Measurements from ENCODE around the gene CLOCK.
"Not testable (repeated sequence)": the region's sequence is repeated elsewhere in the genome, so short reads cannot be mapped to it uniquely, and the experiment has no call there.

Gene CLOCK, protein sequence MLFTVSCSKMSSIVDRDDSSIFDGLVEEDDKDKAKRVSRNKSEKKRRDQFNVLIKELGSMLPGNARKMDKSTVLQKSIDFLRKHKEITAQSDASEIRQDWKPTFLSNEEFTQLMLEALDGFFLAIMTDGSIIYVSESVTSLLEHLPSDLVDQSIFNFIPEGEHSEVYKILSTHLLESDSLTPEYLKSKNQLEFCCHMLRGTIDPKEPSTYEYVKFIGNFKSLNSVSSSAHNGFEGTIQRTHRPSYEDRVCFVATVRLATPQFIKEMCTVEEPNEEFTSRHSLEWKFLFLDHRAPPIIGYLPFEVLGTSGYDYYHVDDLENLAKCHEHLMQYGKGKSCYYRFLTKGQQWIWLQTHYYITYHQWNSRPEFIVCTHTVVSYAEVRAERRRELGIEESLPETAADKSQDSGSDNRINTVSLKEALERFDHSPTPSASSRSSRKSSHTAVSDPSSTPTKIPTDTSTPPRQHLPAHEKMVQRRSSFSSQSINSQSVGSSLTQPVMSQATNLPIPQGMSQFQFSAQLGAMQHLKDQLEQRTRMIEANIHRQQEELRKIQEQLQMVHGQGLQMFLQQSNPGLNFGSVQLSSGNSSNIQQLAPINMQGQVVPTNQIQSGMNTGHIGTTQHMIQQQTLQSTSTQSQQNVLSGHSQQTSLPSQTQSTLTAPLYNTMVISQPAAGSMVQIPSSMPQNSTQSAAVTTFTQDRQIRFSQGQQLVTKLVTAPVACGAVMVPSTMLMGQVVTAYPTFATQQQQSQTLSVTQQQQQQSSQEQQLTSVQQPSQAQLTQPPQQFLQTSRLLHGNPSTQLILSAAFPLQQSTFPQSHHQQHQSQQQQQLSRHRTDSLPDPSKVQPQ

DNA sequence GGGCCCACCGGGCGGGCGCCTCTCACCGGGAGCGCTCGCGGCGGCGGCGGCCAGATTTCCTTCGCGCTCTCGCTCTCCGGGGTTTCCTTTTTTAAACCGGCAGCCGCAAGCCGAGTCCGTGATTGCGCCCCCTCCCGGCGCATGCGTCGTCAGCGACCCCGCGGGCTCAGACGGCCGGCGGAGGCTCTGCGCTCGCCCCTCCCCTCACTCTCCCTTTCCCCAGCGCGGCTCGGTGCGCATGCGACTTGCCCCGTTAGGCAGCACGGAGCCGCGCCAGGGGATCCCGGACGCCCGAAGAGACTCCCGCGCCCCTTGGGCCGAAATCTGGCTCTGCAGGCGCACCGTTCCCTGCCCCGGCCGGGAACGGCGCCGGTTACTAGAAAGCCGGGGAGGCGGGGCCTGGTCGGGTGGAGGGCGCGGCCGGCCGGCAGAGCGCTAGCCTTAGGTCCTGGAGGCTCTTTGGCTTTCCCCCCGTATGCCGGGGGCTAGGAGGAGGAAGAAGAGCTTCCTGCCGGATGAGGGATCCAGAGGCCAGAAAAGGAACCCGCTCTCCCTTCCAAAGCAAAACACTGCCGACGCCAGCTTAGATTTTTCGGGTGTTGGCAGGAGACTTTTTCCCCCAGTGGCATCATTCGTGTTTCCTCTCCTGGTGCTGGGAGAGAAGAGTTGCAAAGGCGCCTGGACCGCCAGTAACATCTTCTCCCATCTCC is at the start of gene CLOCK:
TSS of gene CLOCK (minus strand) at position 154 of the 710 bp plus-strand sequence. CDS start 64,124 bp downstream, outside the sequence.
- DNase-seq = peak; percentile 80 to 86

DNA sequence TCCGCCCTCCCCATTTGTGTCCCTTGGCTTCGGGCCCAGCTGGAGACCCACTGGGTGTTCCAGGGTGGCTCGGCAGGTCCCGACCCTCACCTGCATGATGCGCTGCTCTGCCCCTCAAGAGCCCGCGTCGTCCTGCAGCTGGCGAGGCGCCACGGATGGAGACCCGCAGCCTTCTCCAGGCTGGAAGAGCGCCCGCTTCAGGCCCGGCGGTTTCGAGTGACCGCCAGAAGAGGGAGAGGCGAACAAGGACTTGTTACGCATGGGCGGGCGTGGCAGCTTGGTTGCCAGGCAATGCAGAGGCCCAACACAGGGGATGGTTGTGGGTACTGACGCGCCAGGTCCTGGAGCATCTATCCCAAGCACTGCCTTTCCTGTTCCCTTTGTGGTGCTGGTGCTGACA is 45.3 kb upstream of the CLOCK start, which contains the start of gene PDCL2:
TSS of gene PDCL2 (minus strand) at position 232 of the 400 bp plus-strand sequence. CDS start at position 96, 136 bp downstream.
- no peak for DNase-seq

GRCh38 chr4:55588160-55588559 is 41.5 kb upstream of the CLOCK start:
- DNase-seq = no peak

GRCh38 chr4:55582773-55583172 is 36.1 kb upstream of the CLOCK start:
- DNase-seq = not testable (repeated sequence)

GRCh38 chr4:55578341-55579010 is 31.8 kb upstream of the CLOCK start:
- DNase-seq = no peak

DNA sequence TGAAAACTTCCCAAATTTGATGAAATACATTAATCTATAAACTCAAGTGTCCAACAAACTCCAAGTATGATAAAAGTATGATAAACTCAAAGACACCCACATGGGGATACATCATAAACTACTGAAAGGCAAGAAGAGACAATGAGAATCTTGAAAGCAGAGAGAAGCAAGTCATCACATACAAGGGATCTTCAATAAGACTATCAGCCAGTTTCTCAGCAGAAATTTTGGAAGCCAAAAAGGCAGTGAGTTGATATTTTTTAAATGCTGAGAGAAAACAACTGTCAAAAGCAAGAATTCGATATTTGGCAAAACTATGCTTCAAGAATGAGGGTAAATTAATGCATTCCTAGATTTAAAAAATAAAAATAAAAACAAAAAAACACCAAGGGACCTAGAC is 28.8 kb upstream of the CLOCK start:
- DNase-seq = no peak

DNA sequence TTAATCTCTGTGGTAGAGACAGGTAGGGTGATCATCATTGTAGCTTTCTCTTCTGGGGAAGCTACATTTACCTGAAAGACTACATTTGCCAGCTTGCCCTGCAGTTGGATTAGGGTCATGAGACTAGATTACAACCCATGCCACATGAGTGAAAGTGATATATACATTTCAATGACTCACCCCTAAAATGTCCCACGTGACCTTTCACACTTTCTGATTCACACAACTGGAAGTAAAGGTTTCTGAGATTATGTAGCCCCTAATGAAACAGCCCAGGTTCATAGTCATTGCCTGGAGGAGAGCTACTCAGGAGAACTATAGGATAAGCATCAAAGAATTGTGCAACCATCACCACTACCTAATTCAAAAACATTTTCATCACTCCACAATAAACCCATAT is 27.5 kb upstream of the CLOCK start:
- DNase-seq = no peak

GRCh38 chr4:55571806-55572205 is 25.1 kb upstream of the CLOCK start:
- no peak for DNase-seq

- DNase-seq = no peak
Measured at GRCh38 chr4:55568905-55569504, 22.3 kb upstream of the CLOCK start.

GRCh38 chr4:55561889-55562288 is 15.2 kb upstream of the CLOCK start:
- no peak for DNase-seq

DNA sequence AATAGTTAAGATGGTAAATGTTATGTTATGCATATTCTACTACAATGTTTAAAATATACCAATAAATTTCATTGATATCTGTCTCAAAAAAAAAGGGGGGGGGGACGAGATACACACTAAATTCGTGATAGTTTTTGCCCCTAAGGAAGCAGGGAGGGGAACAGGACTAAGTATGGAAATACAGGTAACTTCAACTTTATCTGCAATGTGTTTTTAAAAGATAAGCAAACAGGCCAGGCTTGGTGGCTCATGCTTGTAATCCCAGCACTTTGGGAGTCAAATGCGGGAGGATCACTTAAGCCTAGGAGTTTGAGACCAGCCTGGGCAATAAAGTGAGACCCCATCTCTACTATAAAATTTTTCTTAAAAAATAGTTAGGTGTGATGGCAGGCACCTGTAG is 13.4 kb upstream of the CLOCK start:
- no peak for DNase-seq

DNA sequence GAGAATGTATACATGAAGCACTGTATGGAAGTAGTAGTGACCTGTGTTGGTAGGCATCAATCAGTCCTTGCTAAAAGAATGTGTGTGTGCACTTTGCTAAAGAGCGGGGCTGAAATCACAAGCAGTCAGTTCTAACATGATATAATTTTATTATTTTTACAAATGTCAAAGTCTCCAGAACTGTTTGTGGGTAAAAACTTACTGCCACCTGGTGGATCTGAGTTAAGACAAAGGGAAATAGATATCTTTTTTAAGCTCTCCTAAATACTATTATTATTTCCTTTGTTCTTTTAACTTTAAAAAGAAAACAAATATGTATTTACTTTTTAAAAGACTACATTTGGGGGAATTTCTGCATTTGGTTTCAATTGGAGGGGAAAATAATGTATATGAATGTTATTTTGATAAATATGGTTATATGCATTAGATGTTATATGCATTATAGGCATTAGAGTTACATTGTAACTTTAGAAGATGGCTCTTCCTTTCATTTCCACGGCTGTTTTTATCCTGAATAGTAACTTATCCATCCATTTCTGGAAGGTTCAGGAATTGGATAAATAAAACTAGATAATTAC is 7.8 kb upstream of the CLOCK start:
- peak in 1 of 2 donors; percentile 11 for DNase-seq

DNA sequence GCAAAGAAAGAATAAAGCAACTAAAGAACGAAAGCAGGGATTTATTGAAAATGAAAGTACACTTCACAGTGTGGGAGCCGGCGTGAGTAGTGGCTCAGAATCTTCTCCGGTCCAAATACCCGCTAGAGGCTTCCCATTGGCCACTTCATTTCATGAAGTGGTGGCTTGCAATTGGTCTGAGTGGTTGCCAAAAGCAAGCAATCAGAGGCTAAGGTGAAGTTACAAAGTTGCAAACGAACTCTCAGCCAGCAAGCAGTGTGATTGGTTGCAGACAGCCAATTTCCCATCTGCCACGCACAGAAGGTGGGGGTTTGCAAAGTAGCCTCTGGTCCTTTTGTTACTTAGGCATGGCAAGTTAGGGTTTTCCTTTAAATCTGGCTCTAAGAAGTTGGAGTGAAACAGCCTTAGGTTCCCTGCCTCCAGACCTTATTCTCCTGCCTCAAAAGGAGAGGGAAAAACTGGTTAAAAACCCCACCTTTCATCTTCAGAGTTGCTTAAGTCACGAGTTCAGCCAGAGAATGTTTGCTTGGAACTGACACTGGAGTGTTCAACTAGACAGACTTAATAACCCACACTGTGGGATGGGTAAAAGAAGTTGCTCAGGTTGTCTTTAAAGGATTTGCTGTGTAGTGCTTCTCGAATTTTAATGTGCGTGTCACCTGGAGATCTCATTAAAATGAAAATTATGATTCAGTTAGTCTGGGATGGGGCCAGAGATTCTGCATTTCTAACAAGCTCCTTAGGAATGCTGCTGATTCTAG is 6.9 kb upstream of the CLOCK start:
- no peak for DNase-seq

- DNase-seq = not testable (repeated sequence)
Measured at GRCh38 chr4:55551964-55552363, 5.3 kb upstream of the CLOCK start.

DNA sequence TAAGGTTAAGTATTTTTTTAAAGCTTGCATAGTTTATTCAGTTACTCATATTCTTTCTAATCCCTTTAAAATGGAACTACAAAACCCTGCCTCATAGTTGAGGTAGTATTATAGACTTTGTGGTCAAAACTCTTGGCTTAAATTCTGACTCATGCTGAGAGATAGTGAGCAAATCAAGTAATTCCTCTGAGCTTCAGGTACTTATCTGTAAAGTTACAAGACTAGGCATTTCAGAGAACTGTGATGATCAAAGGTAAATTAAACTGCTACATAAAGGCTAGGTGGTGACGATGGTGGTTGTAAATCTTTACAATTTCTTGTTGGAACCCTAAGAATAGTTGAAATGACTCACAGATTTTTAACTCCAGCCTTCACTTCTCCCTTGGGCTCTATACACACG is 3.2 kb upstream of the CLOCK start:
- DNase-seq = no peak

- no peak for DNase-seq
Measured at GRCh38 chr4:55547918-55548317, 1.2 kb upstream of the CLOCK start.

DNA sequence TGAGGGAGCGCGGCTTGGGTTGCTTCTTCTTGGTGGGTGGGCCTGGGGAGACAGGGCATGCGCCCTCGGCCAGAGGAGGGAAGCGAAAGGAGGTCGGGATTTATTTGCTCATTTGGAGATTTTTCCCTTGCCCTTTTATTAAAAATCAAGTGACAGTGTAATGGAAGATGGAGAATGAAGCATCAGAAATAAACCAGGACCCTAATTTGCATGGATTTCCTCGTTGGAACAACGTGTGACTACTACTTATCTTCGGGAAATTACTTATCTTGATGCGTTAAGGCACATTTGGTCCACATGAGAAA is 709 bp upstream of the CLOCK start:
- DNase-seq = no peak

DNA sequence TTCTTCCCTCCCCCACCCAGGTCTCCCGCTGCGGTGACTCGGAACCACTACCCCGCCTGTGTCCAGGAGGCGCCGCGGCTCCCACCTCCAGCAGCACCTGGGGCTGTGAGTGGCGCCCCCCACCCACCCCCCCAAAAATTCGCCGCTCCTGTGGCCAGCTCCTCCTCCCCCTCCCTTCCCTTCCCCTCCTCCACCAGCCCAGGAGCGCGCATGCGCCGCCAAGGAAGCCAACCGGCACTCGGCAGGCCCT is 278 bp downstream of the CLOCK start:
- DNase-seq = no peak

DNA sequence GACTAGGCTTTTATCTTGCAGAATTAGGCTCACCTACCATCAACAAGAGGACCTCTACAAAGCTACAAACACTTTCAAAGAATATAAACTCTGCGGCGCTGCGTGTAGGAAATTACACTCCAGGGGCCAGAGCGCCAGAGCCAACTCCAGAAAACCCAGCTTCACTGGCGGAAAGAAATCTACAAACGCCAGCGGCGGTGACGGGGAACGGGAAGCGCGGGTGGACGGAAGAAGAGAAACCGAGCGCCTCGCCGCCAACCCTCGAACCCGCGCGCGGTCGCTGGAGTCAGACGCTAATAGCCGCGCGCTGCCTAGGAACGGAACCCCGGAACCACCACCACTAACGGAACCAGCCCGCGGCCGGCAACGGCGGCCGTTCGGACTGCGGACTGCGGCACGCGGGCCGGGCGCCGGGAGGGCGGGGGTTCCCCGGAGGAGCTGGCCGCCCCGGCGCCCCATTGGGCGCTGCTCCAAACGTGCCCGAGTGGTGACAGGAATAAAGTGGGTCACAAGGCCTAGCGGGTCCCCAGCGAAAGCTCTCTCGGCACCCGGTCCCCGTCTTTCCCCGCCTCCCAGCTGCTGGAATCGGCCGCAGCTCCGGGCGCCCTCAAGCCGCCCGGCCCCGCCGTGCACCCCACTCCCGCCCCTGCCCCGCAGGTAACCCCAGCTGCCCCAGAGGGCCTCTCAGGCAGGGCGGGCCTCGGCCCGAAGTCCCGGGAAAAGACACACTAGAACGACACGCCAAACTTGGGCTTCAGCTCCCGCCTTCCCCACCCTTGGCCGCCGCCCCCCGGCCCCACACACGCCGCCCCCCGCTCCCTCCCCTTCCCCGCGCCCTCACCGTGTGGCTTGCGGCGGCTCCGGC is 836 bp downstream of the CLOCK start:
- peak; percentile 51 to 54 for DNase-seq

DNA sequence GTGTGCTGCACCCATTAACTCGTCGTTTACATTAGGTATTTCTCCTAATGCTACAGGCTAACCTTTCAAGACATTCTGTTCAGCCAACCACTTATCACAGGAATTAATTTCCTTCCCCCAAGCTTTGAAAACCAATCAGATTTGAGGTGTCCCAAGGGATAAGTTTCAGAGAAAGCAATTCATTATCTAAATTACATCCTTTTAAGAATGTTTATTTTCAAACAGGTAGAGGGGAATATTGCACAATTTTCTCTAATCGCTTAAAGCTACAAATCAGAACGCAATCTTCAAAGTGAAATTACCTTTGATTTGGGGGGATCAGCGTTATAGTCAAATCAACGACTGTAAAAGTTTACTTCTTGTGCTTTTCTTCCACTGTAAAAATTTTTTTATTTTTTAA is 1.6 kb downstream of the CLOCK start:
- DNase-seq = no peak

- DNase-seq = no peak
Measured at GRCh38 chr4:55543858-55544257, 2.9 kb downstream of the CLOCK start.
